Natural killer cell (primary cell): Measurements from ENCODE around the gene FLVCR2. TPM values are rescaled to one million over a fixed set of nuclear protein-coding genes. Genes with fewer than 3 reads are reported as not detected.

Experiments
- ATAC-seq, 3 donors: fragments of 150-1000 bp in 2 of 3; fragments of 200-7000 bp in 1 of 3; cut with Tn5 transposase; 1 replicate in 1 of 3; 2 replicates in 2 of 3; pipeline ENCODE4 v1.10.0; 2021; ENCODE audit warnings: mild to moderate bottlenecking in 2 of 3, moderate library complexity in 2 of 3
- DNase-seq, 2 donors: peaks; one replicate each; pipeline versions ENCODE4 v3.0.0 to v3.0.0-alpha.2; 2013 to 2021; ENCODE audit warnings: mixed read lengths in 1 of 2
- H3K27ac ChIP-seq: one replicate; pipeline ENCODE4 v1.5.1; 2013; ENCODE audit warnings: mild to moderate bottlenecking, low read length
- H3K27me3 ChIP-seq: one replicate; pipeline ENCODE4 v1.6.1; 2013; ENCODE audit warnings: low read length; ENCODE audit not compliant: control insufficient read depth, insufficient read depth
- H3K36me3 ChIP-seq: one replicate; pipeline ENCODE4 v1.6.1; 2013; ENCODE audit warnings: low read length; ENCODE audit not compliant: control insufficient read depth, insufficient read depth
- H3K4me1 ChIP-seq: one replicate; pipeline ENCODE4 v1.6.1; 2013; ENCODE audit warnings: low read length; ENCODE audit not compliant: control insufficient read depth, insufficient read depth
- H3K4me3 ChIP-seq: one replicate; pipeline ENCODE4 v1.5.1; 2013; ENCODE audit warnings: low read length
- H3K9me3 ChIP-seq: one replicate; pipeline ENCODE4 v1.6.1; 2013; ENCODE audit warnings: low read length; ENCODE audit not compliant: control insufficient read depth, insufficient read depth
- H3K27ac Mint-ChIP-seq, 2 donors: one replicate each; pipeline ENCODE4 v1.8.0; 2022; ENCODE audit warnings: mild to moderate bottlenecking in 2 of 2, mixed read lengths in 2 of 2, moderate library complexity in 1 of 2
- H3K27me3 Mint-ChIP-seq, 2 donors: one replicate each; pipeline ENCODE4 v1.8.0; 2022; ENCODE audit warnings: low read depth in 2 of 2, mixed read lengths in 2 of 2
- H3K36me3 Mint-ChIP-seq: one replicate; pipeline ENCODE4 v1.8.0; 2022; ENCODE audit warnings: mixed read lengths
- H3K4me1 Mint-ChIP-seq, 2 donors: one replicate each; pipeline ENCODE4 v1.8.0; 2022; ENCODE audit warnings: mixed read lengths in 2 of 2
- H3K4me3 Mint-ChIP-seq: one replicate; pipeline ENCODE4 v1.8.0; 2022; ENCODE audit warnings: mild to moderate bottlenecking, moderate library complexity, mixed read lengths
- H3K9me3 Mint-ChIP-seq, 2 donors: one replicate each; pipeline ENCODE4 v1.8.0; 2022; ENCODE audit warnings: mixed read lengths in 2 of 2
- WGBS: methylation state at CpG from one replicate; pipeline ENCODE4 v1.1.7; 2013; ENCODE audit warnings: missing lambda C conversion rate; ENCODE audit not compliant: insufficient coverage; 5-methylcytosine and 5-hydroxymethylcytosine counted together
- intact Hi-C: fragments of 100-400 bp; cut with micrococcal nuclease; formaldehyde crosslinking; loops from one replicate; pipeline ENCODE4 v1.14.2; 2022
- total RNA-seq, 4 donors: library from RNA; stranded (reverse); fragments of 120-200 nt in 1 of 4; gene quantifications; one replicate each; pipeline versions ENCODE4 v1.2.3 to v1.2.4, GENCODE V29; 2013 to 2022
- TF ChIP-seq, protein P1 (sequence below): fragments of 200-600 bp; IDR thresholded peaks from one replicate; pipeline ENCODE4 v1.8.0; 2022; ENCODE audit warnings: antibody characterized with exemption

FLVCR2 gene
- total RNA-seq, 3 donors from 2014 or later (not counting 1 experiment from before 2014, with no cell fraction given), result 1.4 to 4.8 (median 2.1) TPM

DNA sequence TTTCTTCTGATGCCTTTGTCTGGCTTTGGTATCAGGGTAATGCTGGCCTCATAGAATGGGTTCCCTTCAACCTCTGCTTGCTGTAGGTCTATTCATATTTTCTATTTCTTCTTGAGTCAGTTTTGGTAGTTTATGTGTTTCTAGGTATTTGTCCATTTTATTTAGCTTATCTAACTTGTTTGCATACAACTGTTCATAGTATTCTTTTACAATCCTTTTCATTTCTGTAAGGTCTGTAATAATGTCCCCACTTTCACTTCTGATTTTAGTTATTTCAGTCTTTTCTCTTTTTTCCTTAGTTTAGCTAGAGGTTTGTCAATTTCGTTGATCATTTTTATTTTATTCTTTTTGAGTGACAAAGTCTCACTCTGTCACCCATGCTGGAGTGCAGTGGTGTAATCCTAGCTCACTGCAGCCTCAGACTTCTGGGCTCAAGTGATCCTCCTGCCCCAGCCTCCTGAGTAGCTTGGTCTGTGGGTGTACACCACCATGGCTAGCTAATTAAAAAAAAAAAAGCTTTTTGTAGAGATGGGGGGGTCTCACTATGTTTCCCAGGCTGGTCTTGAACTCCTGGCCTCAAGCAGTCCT lies 94.3 kb downstream of the FLVCR2 start:
- no peaks in the 10 kb centered on the region for H3K27me3 ChIP-seq
- H3K27ac ChIP-seq, result no peak overlapping the region
- 63% methylated on average over 1 of the region's 1 CpG for WGBS
- H3K36me3 Mint-ChIP-seq, result no peaks in the 10 kb centered on the region
- no peaks in the 10 kb centered on the region for H3K27me3 Mint-ChIP-seq
- DNase-seq (no peak), ATAC-seq (no peak)
- H3K9me3 ChIP-seq, result no peaks in the 10 kb centered on the region
- H3K9me3 Mint-ChIP-seq, result no peaks in the 10 kb centered on the region
- H3K4me3 ChIP-seq, result no peak overlapping the region
- intact Hi-C loops, result no loop called here
- TF ChIP-seq, protein P1, sequence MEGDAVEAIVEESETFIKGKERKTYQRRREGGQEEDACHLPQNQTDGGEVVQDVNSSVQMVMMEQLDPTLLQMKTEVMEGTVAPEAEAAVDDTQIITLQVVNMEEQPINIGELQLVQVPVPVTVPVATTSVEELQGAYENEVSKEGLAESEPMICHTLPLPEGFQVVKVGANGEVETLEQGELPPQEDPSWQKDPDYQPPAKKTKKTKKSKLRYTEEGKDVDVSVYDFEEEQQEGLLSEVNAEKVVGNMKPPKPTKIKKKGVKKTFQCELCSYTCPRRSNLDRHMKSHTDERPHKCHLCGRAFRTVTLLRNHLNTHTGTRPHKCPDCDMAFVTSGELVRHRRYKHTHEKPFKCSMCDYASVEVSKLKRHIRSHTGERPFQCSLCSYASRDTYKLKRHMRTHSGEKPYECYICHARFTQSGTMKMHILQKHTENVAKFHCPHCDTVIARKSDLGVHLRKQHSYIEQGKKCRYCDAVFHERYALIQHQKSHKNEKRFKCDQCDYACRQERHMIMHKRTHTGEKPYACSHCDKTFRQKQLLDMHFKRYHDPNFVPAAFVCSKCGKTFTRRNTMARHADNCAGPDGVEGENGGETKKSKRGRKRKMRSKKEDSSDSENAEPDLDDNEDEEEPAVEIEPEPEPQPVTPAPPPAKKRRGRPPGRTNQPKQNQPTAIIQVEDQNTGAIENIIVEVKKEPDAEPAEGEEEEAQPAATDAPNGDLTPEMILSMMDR, result no peak
- no peak overlapping the region for H3K27ac Mint-ChIP-seq
- H3K36me3 ChIP-seq, result peaks cover 8% of the 10 kb centered on the region
- peaks cover 0 to 4% of the 10 kb centered on the region in 2 donors for H3K4me1 Mint-ChIP-seq
- no peaks in the 10 kb centered on the region for H3K4me1 ChIP-seq
- no peak overlapping the region for H3K4me3 Mint-ChIP-seq

GRCh38 chr14:75673345-75674035 lies 95.1 kb downstream of the FLVCR2 start:
- Mint-ChIP-seq H3K36me3 (no peaks in the 10 kb centered on the region), H3K4me1 (peaks cover 0 to 4% of the 10 kb centered on the region in 2 donors)
- peaks cover 8% of the 10 kb centered on the region for H3K36me3 ChIP-seq

DNA sequence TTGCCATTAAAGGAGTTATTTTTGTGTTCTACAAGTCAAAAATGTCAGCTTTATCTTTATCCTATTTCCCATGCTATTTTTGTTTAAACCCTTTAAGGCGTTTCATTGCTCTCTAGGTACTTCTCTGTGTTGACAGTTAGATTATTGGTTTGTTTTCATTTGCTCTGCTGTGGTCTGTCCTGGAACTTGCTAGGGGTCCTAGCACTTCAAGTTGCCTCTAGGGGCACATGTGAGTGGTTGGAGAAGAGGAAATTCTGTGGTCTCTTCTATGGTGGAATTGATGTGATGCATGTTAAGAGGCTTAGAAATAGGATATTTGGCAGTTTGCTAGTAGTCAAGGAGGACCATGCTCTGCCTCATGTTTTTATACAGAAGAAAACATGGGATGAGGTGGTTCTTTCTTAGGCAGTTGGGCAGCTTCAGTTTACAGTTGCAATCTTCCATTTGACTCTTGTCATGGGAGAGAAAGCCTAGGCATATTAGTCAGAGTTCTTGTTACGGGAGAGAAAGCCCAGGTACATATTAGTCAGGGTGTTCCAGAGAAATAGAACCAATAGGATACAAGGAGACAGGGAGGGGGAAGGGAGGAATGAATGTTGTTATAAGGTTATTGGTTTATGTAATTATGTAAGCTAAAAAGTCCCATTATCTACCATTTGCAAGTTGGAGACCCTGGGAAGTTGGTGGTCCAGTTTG lies 97.0 kb downstream of the FLVCR2 start:
- intact Hi-C loops, result no loop called here
- TF ChIP-seq, protein P1, result no peak
- Mint-ChIP-seq H3K9me3 (no peaks in the 10 kb centered on the region), H3K4me3 (no peak overlapping the region), H3K27me3 (no peaks in the 10 kb centered on the region), H3K36me3 (no peaks in the 10 kb centered on the region), H3K27ac (no peak overlapping the region), H3K4me1 (peaks cover 0 to 4% of the 10 kb centered on the region in 2 donors)
- H3K36me3 ChIP-seq, result peaks cover under 1% of the 10 kb centered on the region
- no peaks in the 10 kb centered on the region for H3K4me1 ChIP-seq
- H3K27ac ChIP-seq, result no peak overlapping the region
- ATAC-seq (no peak), DNase-seq (no peak)
- WGBS, result 76% methylated on average over 2 of the region's 2 CpGs
- H3K9me3 ChIP-seq, result no peaks in the 10 kb centered on the region
- H3K4me3 ChIP-seq, result no peak overlapping the region
- H3K27me3 ChIP-seq, result no peaks in the 10 kb centered on the region

More at GRCh38 chr14:75673345-75674035, 95.1 kb downstream of the FLVCR2 start:
- H3K27ac Mint-ChIP-seq, result no peak overlapping the region
- H3K27me3 Mint-ChIP-seq, result no peaks in the 10 kb centered on the region
- DNase-seq (no peak), ATAC-seq (no peak)
- no peak overlapping the region for H3K27ac ChIP-seq
- H3K9me3 Mint-ChIP-seq, result no peaks in the 10 kb centered on the region
- TF ChIP-seq, protein P1, result no peak
- 92% methylated on average over 2 of the region's 4 CpGs for WGBS
- no peaks in the 10 kb centered on the region for H3K4me1 ChIP-seq
- H3K4me3 Mint-ChIP-seq, result no peak overlapping the region
- intact Hi-C loops, result no loop called here
- no peaks in the 10 kb centered on the region for H3K27me3 ChIP-seq
- H3K4me3 ChIP-seq, result no peak overlapping the region
- no peaks in the 10 kb centered on the region for H3K9me3 ChIP-seq
